Activated B cell treated with CpG ODN at 0.5 μM for 24 hours (primary cell): ENCODE results near the gene SLK. TPM values are rescaled to one million over a fixed set of nuclear protein-coding genes. Genes with fewer than 3 reads are reported as not detected.

Experiments
- ATAC-seq: fragments of 200-7000 bp; cut with Tn5 transposase; one replicate; pipeline ENCODE4 v1.10.0; 2021; ENCODE audit warnings: low read depth, mild to moderate bottlenecking, moderate library complexity
- CTCF ChIA-PET: fragments of 350-600 bp; sonication (Branson Sonifier 250); formaldehyde crosslinking; loops from one replicate; lab custom pipeline; 2021; ENCODE audit warnings: antibody characterized with exemption; lab: Charles Lee
- POLR2A ChIA-PET: fragments of 350-600 bp; sonication (Branson Sonifier 250); formaldehyde crosslinking; loops from one replicate; lab custom pipeline; 2021; ENCODE audit warnings: antibody characterized with exemption; lab: Charles Lee
- DNase-seq: peaks from one replicate; pipeline ENCODE4 v3.0.0; 2022
- H3K27ac Mint-ChIP-seq: one replicate; pipeline ENCODE4 v1.8.0; 2020; ENCODE audit warnings: mixed read lengths
- H3K27me3 Mint-ChIP-seq: one replicate; pipeline ENCODE4 v1.8.0; 2021; ENCODE audit warnings: mixed read lengths
- H3K36me3 Mint-ChIP-seq: one replicate; pipeline ENCODE4 v1.8.0; 2021; ENCODE audit warnings: low read depth, mixed read lengths
- H3K4me1 Mint-ChIP-seq: one replicate; pipeline ENCODE4 v1.8.0; 2021; ENCODE audit warnings: mixed read lengths
- H3K4me3 Mint-ChIP-seq: one replicate; pipeline ENCODE4 v1.8.0; 2020; ENCODE audit warnings: mild to moderate bottlenecking, mixed read lengths
- H3K9me3 Mint-ChIP-seq: one replicate; pipeline ENCODE4 v1.8.0; 2020; ENCODE audit warnings: mixed read lengths
- CTCF ChIP-seq: fragments of 200-600 bp; IDR thresholded peaks from one replicate; pipeline ENCODE4 v1.8.0; 2022; ENCODE audit warnings: antibody characterized with exemption, mild to moderate bottlenecking
- intact Hi-C: fragments of 100-400 bp; cut with micrococcal nuclease; formaldehyde crosslinking; loops from one replicate; pipeline ENCODE4 v1.15.1; 2024
- total RNA-seq: library from RNA; stranded (reverse); gene quantifications from 2 replicates; pipeline ENCODE4 v1.2.3, GENCODE V29; 2022

The SLK gene
- total RNA-seq, 1 donor from 2014 or later, result 14.0 TPM

GRCh38 chr10:103931603-103932002, 35.3 kb upstream of the SLK start:
- CTCF ChIA-PET, result no interaction called here
- no peaks in the 10 kb centered on the region for H3K4me1 Mint-ChIP-seq
- no peak for ATAC-seq
- DNase-seq, result no peak
- intact Hi-C loops, result no loop called here
- POLR2A ChIA-PET, result no interaction called here
- no peak for TF ChIP-seq CTCF
- H3K36me3 Mint-ChIP-seq, result no peaks in the 10 kb centered on the region
- H3K9me3 Mint-ChIP-seq, result no peaks in the 10 kb centered on the region
- no peak overlapping the region for H3K27ac Mint-ChIP-seq
- H3K27me3 Mint-ChIP-seq, result peaks cover 3% of the 10 kb centered on the region
- no peak overlapping the region for H3K4me3 Mint-ChIP-seq

- peaks cover 3% of the 10 kb centered on the region for H3K27me3 Mint-ChIP-seq
- no peak for TF ChIP-seq CTCF
- H3K27ac Mint-ChIP-seq, result no peak overlapping the region
- DNase-seq, result no peak
- no peaks in the 10 kb centered on the region for H3K4me1 Mint-ChIP-seq
- no peak overlapping the region for H3K4me3 Mint-ChIP-seq
- no peaks in the 10 kb centered on the region for H3K36me3 Mint-ChIP-seq
- H3K9me3 Mint-ChIP-seq, result no peaks in the 10 kb centered on the region
- ATAC-seq, result no peak
- intact Hi-C loops, result no loop called here
- ChIA-PET CTCF (no interaction called here), POLR2A (no interaction called here)
Measured at GRCh38 chr10:103932271-103932670, 34.7 kb upstream of the SLK start.

- no peak for ATAC-seq
- ChIA-PET POLR2A (no interaction called here), CTCF (no interaction called here)
- peaks cover 3% of the 10 kb centered on the region for H3K27me3 Mint-ChIP-seq
- no peak overlapping the region for H3K4me3 Mint-ChIP-seq
- H3K9me3 Mint-ChIP-seq, result no peaks in the 10 kb centered on the region
- DNase-seq, result no peak
- no peak overlapping the region for H3K27ac Mint-ChIP-seq
- no peak for TF ChIP-seq CTCF
- intact Hi-C loops, result no loop called here
- no peaks in the 10 kb centered on the region for H3K4me1 Mint-ChIP-seq
- H3K36me3 Mint-ChIP-seq, result no peaks in the 10 kb centered on the region
Measured at GRCh38 chr10:103932971-103933370, 34.0 kb upstream of the SLK start.

- Mint-ChIP-seq H3K4me3 (no peak overlapping the region), H3K27me3 (peaks cover 3% of the 10 kb centered on the region), H3K9me3 (no peaks in the 10 kb centered on the region), H3K4me1 (no peaks in the 10 kb centered on the region), H3K27ac (no peak overlapping the region), H3K36me3 (no peaks in the 10 kb centered on the region)
- intact Hi-C loops, result no loop called here
- ChIA-PET POLR2A (no interaction called here), CTCF (no interaction called here)
- ATAC-seq, result no peak
- no peak for DNase-seq
- no peak for TF ChIP-seq CTCF
Measured at GRCh38 chr10:103933557-103934121, 33.3 kb upstream of the SLK start.

- Mint-ChIP-seq H3K36me3 (no peaks in the 10 kb centered on the region), H3K4me3 (no peak overlapping the region), H3K27ac (no peak overlapping the region), H3K9me3 (no peaks in the 10 kb centered on the region), H3K27me3 (peaks cover 3% of the 10 kb centered on the region), H3K4me1 (no peaks in the 10 kb centered on the region)
- ATAC-seq, result no peak
- no peak for TF ChIP-seq CTCF
- no peak for DNase-seq
- intact Hi-C loops, result no loop called here
- POLR2A ChIA-PET, result no interaction called here
- CTCF ChIA-PET, result no interaction called here
Measured at GRCh38 chr10:103934308-103934707, 32.6 kb upstream of the SLK start.
